DOHH2 (cell line): Measurements from ENCODE around the gene CAPRIN2.

Experiments used
- H3F3A ChIP-seq: fragments of 200-600 bp; sonication (generic), shearing (Covaris generic); 2 replicates; pipeline ENCODE4 v1.6.0; 2016; ENCODE audit warnings: antibody characterized with exemption, mild to moderate bottlenecking; ENCODE audit not compliant: control insufficient read depth, insufficient read depth
- H3K27ac ChIP-seq: fragments of 200-600 bp; sonication (generic); 2 replicates; pipeline ENCODE4 v1.5.1; 2014; ENCODE audit warnings: low read depth, mild to moderate bottlenecking, low read length, moderate library complexity
- H3K27me3 ChIP-seq: fragments of 200-600 bp; sonication (generic); 2 replicates; pipeline ENCODE4 v1.6.1; 2014; ENCODE audit warnings: mild to moderate bottlenecking, low read length, mixed read lengths; ENCODE audit not compliant: control insufficient read depth
- H3K36me3 ChIP-seq: fragments of 200-600 bp; sonication (generic); 2 replicates; pipeline ENCODE4 v1.6.1; 2014; ENCODE audit warnings: mild to moderate bottlenecking, low read length, moderate library complexity, mixed read lengths; ENCODE audit not compliant: control insufficient read depth
- H3K4me1 ChIP-seq: fragments of 200-600 bp; sonication (generic); 2 replicates; pipeline ENCODE4 v1.6.1; 2014; ENCODE audit warnings: mild to moderate bottlenecking, low read length, mixed read lengths; ENCODE audit not compliant: control insufficient read depth
- H3K4me2 ChIP-seq: fragments of 200-600 bp; sonication (generic); 2 replicates; pipeline ENCODE4 v1.6.0; 2014; ENCODE audit warnings: mild to moderate bottlenecking, low read length, moderate library complexity
- H3K4me3 ChIP-seq: fragments of 200-600 bp; sonication (generic); 2 replicates; pipeline ENCODE4 v1.5.1; 2014; ENCODE audit warnings: mild to moderate bottlenecking, low read length, mixed read lengths
- H3K79me2 ChIP-seq: fragments of 200-600 bp; sonication (generic); 2 replicates; pipeline ENCODE4 v1.6.1; 2014; ENCODE audit warnings: mild to moderate bottlenecking, low read length, mixed read lengths; ENCODE audit not compliant: control insufficient read depth
- H3K9me2 ChIP-seq: fragments of 200-600 bp; sonication (generic); replicated peaks from 2 replicates; pipeline ENCODE4 v1.6.1; 2014; ENCODE audit warnings: mild to moderate bottlenecking, low read length, mixed read lengths; ENCODE audit not compliant: control insufficient read depth
- H3K9me3 ChIP-seq: fragments of 200-600 bp; sonication (generic); 2 replicates; pipeline ENCODE4 v1.6.1; 2014; ENCODE audit warnings: antibody characterized with exemption, low read length, mixed read lengths; ENCODE audit not compliant: control insufficient read depth, insufficient read depth
- H4K20me1 ChIP-seq: fragments of 200-600 bp; sonication (generic); 2 replicates; pipeline ENCODE4 v1.6.0; 2014; ENCODE audit warnings: low read depth, mild to moderate bottlenecking, antibody characterized with exemption, low read length, moderate library complexity; ENCODE audit not compliant: control insufficient read depth, insufficient read depth
- EZH2phosphoT487 ChIP-seq: fragments of 200-600 bp; sonication (generic); IDR thresholded peaks from 2 replicates; pipeline ENCODE4 v1.6.1; 2017; ENCODE audit warnings: borderline replicate concordance, mild to moderate bottlenecking, antibody characterized with exemption, low read length, moderate library complexity, mixed read lengths
- TF ChIP-seq, protein P1 (sequence below): fragments of 200-600 bp; sonication (generic); IDR thresholded peaks from one replicate; pipeline ENCODE4 v1.5.1; 2014; ENCODE audit warnings: antibody characterized with exemption, mild to moderate bottlenecking, low read depth, low read length; ENCODE audit not compliant: poor library complexity, severe bottlenecking

CAPRIN2 gene

DNA sequence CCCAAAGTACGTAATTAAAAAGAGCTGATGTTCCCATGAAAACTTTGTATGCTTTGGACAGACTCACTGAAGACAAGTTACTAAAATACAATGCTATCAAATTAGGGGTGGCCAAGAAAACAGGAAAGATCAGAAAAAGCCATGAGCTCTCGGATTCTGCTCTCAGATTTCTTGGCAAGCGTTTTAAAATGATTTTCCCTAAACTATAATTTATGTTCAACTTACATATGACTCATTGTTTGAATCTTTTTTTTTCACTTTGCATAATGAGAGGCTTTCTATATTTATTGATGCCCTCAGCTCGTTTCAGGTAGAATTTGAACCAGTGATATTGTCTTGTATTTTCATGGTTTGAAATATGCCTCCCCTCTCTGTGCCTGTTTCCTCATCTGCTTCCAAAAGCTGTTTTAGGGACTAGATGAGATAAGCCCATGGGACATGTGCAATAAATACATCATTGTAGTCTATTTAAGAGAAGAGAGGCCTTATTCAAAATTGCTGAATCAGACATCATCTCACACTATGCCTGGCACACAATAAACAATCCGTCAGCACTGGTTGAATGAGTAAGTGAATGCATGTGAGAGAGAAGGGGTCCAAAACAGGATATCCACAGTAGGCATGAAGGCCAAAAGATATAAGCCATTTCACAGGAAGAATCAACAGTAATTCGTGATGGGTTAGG is 54.4 kb downstream of the CAPRIN2 start:
- Histone ChIP-seq H3K79me2 (peaks cover 3% of the 10 kb centered on the region), H4K20me1 (no peaks in the 10 kb centered on the region), H3K9me2 (no peaks in the 10 kb centered on the region), H3K4me1 (peaks cover 7% of the 10 kb centered on the region), H3K4me2 (no peak overlapping the region), H3K36me3 (no peaks in the 10 kb centered on the region; the same call in 1 of the 2 replicates), H3F3A (no peaks in the 10 kb centered on the region), H3K9me3 (no peaks in the 10 kb centered on the region), H3K4me3 (no peak overlapping the region), H3K27ac (no peak overlapping the region), H3K27me3 (no peaks in the 10 kb centered on the region)
- no peak for TF ChIP-seq EZH2phosphoT487
- TF ChIP-seq, protein P1, sequence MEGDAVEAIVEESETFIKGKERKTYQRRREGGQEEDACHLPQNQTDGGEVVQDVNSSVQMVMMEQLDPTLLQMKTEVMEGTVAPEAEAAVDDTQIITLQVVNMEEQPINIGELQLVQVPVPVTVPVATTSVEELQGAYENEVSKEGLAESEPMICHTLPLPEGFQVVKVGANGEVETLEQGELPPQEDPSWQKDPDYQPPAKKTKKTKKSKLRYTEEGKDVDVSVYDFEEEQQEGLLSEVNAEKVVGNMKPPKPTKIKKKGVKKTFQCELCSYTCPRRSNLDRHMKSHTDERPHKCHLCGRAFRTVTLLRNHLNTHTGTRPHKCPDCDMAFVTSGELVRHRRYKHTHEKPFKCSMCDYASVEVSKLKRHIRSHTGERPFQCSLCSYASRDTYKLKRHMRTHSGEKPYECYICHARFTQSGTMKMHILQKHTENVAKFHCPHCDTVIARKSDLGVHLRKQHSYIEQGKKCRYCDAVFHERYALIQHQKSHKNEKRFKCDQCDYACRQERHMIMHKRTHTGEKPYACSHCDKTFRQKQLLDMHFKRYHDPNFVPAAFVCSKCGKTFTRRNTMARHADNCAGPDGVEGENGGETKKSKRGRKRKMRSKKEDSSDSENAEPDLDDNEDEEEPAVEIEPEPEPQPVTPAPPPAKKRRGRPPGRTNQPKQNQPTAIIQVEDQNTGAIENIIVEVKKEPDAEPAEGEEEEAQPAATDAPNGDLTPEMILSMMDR: no peak

DNA sequence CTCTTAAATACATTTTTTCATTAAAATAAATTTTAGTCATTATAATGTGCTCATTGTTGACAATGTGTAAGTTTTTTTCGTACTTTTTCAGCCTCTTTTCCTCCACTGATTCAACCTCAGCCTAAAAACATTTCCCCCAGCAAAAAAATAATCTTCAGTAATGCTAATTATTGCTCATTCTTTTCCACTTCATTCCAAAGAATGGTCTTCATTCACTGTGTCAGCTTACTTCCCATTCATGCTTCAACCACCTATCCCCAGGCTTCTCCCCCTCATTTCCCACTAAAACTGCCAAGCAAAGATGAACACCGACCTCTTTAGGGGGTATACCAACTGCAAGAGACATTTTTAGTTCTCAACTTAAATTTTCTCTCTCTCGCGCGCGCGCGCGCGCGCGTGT is 56.4 kb downstream of the CAPRIN2 start:
- no peaks in the 10 kb centered on the region for H3K27me3 ChIP-seq
- H3K79me2 ChIP-seq: peaks cover 23% of the 10 kb centered on the region
- H4K20me1 ChIP-seq: peaks cover 10% of the 10 kb centered on the region; the same call in 1 of the 2 replicates
- no peak for TF ChIP-seq EZH2phosphoT487
- TF ChIP-seq, protein P1: no peak
- no peaks in the 10 kb centered on the region for H3F3A ChIP-seq
- no peak overlapping the region for H3K4me3 ChIP-seq
- H3K9me3 ChIP-seq: no peaks in the 10 kb centered on the region
- no peaks in the 10 kb centered on the region for H3K9me2 ChIP-seq
- no peak overlapping the region for H3K27ac ChIP-seq
- peaks cover 20% of the 10 kb centered on the region for H3K4me1 ChIP-seq
- H3K4me2 ChIP-seq: no peak overlapping the region
- peaks cover 3% of the 10 kb centered on the region; the same call in 1 of the 2 replicates for H3K36me3 ChIP-seq

DNA sequence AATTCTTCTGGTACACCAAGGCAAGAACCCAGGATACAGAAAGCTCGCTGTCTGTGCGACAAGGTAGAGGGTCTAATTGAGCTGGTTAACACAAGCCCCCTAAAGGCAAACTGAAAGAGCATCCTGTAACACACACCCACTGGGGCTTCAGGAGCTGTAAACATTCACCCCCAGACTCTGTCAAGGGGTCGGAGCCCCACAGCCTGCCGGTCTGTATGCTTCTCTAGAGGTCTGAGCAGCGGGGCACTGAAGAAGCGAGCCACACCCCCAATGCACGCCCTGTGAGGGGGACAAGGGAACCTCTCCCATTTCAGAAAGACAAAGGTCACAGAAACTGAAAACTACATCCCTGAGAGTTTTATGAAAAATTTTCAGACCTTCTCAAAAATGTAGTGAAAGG is 57.8 kb downstream of the CAPRIN2 start:
- Histone ChIP-seq H3K4me1 (peaks cover 20% of the 10 kb centered on the region), H3K9me2 (no peaks in the 10 kb centered on the region), H3K4me2 (peak overlapping the region; percentile 79; the same call in 1 of the 2 replicates), H4K20me1 (peaks cover 12% of the 10 kb centered on the region; the same call in 1 of the 2 replicates), H3K4me3 (no peak overlapping the region), H3K27me3 (no peaks in the 10 kb centered on the region), H3K27ac (no peak overlapping the region), H3F3A (no peaks in the 10 kb centered on the region), H3K9me3 (no peaks in the 10 kb centered on the region), H3K36me3 (peaks cover 3% of the 10 kb centered on the region; the same call in 1 of the 2 replicates), H3K79me2 (peaks cover 37% of the 10 kb centered on the region)
- TF ChIP-seq, protein P1: no peak
- no peak for TF ChIP-seq EZH2phosphoT487
